Pons (tissue), 1 donor: ENCODE measurements around the gene KHDRBS2.

Experiments used
- DNase-seq: peaks from one replicate; pipeline ENCODE4 v3.0.0-alpha.2; 2016; ENCODE audit warnings: low spot score

The KHDRBS2 gene

GRCh38 chr6:62285612-62286469, at the start of gene KHDRBS2:
KHDRBS2 (minus strand) TSS chr6:62286225.
- peak; percentile 92 for DNase-seq

- DNase-seq: no peak
Observed at GRCh38 chr6:62328607-62329006, 42.6 kb upstream of the KHDRBS2 start.

- no peak for DNase-seq
Observed at GRCh38 chr6:62324834-62325233, 38.8 kb upstream of the KHDRBS2 start.

- DNase-seq: no peak
Observed at GRCh38 chr6:62323818-62324431, 37.9 kb upstream of the KHDRBS2 start.

GRCh38 chr6:62298745-62299392, 12.8 kb upstream of the KHDRBS2 start:
- no peak for DNase-seq

GRCh38 chr6:62296541-62296940, 10.5 kb upstream of the KHDRBS2 start:
- no peak for DNase-seq

GRCh38 chr6:62288974-62289373, 2.9 kb upstream of the KHDRBS2 start:
- no peak for DNase-seq

GRCh38 chr6:62288562-62288961, 2.5 kb upstream of the KHDRBS2 start:
- DNase-seq: no peak

- no peak for DNase-seq
Observed at GRCh38 chr6:62286470-62286843, 432 bp upstream of the KHDRBS2 start.

GRCh38 chr6:62284725-62285124, 1.3 kb downstream of the KHDRBS2 start:
- no peak for DNase-seq

- peak; percentile 84 for DNase-seq
Observed at GRCh38 chr6:62283796-62284411, 2.1 kb downstream of the KHDRBS2 start.

GRCh38 chr6:62283365-62283764, 2.7 kb downstream of the KHDRBS2 start:
- DNase-seq: no peak

- DNase-seq: no peak
Observed at GRCh38 chr6:62280099-62280498, 5.9 kb downstream of the KHDRBS2 start.

GRCh38 chr6:62272114-62272513, 13.9 kb downstream of the KHDRBS2 start:
- DNase-seq: no peak

GRCh38 chr6:62265906-62266525, 20.0 kb downstream of the KHDRBS2 start:
- no peak for DNase-seq

GRCh38 chr6:62262283-62262682, 23.7 kb downstream of the KHDRBS2 start:
- no peak for DNase-seq

- DNase-seq: no peak
Observed at GRCh38 chr6:62246087-62246486, 39.9 kb downstream of the KHDRBS2 start.

- no peak for DNase-seq
Observed at GRCh38 chr6:62236784-62237183, 49.2 kb downstream of the KHDRBS2 start.

GRCh38 chr6:62229231-62229630, 56.8 kb downstream of the KHDRBS2 start:
- DNase-seq: no peak

GRCh38 chr6:62217866-62218265, 68.2 kb downstream of the KHDRBS2 start:
- no peak for DNase-seq

- no peak for DNase-seq
Observed at GRCh38 chr6:62202078-62202477, 83.9 kb downstream of the KHDRBS2 start.

- no peak for DNase-seq
Observed at GRCh38 chr6:62192593-62192992, 93.4 kb downstream of the KHDRBS2 start.
